GM18867 (cell line): ENCODE data around the gene FAM193B.
A peak's percentile ranks its signal among the peaks of the same experiment; 100 is the strongest.

Experiments
- ATAC-seq: cut with Tn5 transposase; IDR thresholded peaks from one replicate; pipeline ENCODE4 v1.9.1; 2021; ENCODE audit warnings: mild to moderate bottlenecking, moderate library complexity; ENCODE audit not compliant: unreplicated experiment

FAM193B gene

DNA sequence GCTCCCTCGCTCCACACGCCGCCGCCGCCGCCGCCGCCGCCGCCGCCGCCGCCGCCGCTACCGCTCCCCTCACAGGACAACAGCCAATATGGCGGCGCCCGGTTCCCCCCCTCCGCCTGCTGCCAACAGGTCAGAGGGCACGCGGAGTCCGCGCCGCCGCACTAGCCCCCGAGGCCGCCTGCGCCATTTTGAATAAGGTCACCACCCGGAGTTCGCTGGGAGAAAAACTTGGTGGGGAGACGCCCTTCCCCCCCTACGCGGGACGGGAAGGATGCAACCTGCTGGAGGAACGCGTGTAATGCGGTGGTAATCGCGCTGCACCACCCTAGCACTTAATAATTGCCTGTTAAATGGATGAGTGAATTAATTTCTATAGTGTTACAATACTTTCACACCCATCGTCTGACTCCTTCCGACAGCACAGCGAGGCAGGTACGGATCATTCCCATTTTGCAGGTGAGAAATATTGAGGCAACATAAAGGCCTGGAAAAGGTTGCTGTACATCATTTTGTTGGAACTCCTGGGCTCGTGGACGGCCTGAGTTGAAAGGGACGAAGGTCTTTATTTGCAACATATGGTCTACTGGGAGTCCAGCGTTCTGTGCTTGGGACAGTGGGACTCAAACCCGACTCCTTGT lies at the start of gene FAM193B:
Gene FAM193B (minus strand): TSS at position 90 of the 638 bp plus-strand sequence. CDS start 105 bp downstream, outside the sequence.
- ATAC-seq = peak; percentile 83

DNA sequence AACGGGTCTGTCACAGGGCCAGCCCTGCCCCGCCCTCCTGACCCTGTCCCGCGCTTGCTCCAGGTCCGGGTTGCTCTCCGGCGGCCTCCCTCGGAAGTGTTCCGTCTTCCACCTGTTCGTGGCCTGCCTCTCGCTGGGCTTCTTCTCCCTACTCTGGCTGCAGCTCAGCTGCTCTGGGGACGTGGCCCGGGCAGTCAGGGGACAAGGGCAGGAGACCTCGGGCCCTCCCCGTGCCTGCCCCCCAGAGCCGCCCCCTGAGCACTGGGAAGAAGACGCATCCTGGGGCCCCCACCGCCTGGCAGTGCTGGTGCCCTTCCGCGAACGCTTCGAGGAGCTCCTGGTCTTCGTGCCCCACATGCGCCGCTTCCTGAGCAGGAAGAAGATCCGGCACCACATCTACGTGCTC lies 49.8 kb upstream of the FAM193B start:
- no peak for ATAC-seq

DNA sequence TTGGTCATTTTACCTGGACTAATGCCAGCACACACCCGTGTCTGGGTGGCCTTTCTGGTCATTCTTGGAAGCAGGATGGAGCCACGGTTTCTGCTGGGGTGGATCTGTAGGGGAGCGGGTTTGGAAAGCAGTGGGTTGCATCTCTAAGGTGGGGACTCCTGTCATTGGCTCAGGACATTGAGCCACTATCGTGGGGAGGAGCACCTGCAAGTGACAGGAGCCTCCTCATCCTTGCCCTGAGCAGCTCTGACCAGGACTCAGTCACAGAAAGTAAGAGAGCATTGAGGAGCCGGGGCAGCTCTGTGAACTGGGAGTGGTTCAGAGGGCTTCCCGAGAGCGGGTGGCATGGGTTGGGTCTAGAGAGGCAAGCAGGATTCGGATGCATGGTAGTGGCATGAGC lies 49.3 kb upstream of the FAM193B start:
- no peak for ATAC-seq

- ATAC-seq = no peak
Observed at GRCh38 chr5:177602458-177602830, 48.1 kb upstream of the FAM193B start.

DNA sequence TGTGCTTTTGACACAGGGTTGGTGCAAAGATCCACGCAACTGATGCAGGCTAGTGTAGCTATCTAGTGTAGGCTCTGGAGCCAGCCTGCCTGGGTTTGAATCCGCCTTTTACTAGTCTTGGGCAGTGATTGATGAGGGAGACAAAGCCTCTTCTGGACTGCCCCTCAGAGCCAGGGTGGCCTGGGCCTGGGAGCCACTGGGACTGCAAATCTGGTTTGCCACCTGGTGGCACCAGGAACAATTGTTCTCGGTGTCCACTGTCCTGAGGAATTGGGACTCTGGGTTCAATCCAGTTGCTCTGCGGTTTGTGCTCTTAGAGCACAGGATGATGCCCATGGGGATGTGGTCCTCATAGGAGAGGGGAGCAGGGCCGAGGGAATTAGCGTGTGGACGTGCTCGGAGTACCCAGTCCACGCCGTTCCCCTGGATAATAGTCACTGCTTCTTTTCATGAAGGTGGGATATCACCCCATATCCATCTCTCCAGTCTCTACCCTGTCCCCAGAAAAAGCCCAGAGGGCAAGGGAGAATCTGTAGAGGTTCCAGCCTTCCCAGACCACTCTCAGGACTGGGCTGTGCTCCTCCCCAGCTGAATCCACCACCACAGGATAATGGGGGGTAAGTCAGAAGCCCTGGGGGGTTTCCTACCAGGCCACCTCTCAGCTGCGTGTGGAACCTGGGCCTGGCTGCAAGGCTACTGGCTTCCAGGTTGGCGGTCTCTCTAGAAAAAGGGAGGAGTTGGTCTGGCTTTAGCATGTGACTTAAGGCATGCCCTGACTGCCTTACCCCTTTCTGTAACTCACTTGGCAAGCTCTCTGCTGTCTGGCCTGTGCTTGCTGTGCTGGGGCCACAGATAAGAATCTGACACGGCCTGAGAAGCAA lies 47.5 kb upstream of the FAM193B start:
- ATAC-seq = no peak

- ATAC-seq = no peak
Observed at GRCh38 chr5:177601126-177601525, 46.8 kb upstream of the FAM193B start.

DNA sequence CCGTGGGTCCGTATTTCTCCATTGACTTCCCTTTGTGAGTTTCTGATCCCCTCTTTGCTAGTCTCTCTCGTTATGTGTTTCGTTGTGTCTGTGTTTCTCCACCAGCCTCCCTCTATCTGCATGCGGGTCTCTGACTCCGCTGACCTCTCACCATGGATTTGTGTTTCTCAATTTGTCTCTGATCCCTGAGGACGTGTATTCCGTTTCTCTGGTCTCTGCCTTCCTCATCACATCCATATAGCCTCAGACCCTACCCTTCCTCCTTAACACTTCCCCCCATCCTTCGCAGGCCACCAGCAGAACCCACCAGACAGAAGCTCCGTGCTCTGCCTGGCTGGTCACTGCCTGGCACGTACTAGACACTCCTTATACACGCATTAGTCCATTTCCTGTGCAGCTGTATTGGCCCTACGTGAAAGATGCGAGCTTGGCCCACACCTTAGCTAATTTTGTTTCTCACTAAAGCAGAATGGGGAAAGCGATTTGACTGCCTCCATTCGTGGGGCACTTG lies 46.2 kb upstream of the FAM193B start:
- no peak for ATAC-seq

GRCh38 chr5:177599731-177600507 lies 45.6 kb upstream of the FAM193B start, which contains the start of gene B4GALT7:
TSS of gene B4GALT7 (plus strand) at chr5:177600132. CDS start at chr5:177600211, 79 bp downstream.
- peak; percentile 82 for ATAC-seq

GRCh38 chr5:177598477-177598876 lies 44.1 kb upstream of the FAM193B start:
- no peak for ATAC-seq

DNA sequence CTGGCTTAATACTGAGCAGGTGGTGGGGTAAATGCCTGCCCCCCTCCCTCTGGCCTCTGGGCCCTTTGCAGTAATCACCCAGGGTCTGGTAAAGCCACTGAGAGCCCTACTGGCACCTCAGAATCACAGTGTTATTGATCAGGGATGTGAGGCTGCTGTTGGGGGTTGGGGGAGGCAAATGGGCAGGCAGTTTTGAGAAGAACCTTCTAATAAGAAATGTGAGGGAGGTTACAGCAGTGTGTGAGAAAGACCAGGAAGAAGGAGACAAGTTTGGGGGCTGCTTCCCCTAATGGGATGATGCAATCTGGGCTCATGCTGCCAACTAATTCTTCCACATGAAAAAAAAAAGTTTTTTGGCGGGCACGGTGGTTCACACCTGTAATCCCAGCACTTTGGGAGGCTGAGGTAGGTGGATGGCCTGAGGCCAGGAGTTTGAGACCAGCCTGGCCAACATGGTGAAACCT lies 42.4 kb upstream of the FAM193B start:
- ATAC-seq = no peak

GRCh38 chr5:177595991-177596774 lies 41.8 kb upstream of the FAM193B start:
- ATAC-seq = no peak

DNA sequence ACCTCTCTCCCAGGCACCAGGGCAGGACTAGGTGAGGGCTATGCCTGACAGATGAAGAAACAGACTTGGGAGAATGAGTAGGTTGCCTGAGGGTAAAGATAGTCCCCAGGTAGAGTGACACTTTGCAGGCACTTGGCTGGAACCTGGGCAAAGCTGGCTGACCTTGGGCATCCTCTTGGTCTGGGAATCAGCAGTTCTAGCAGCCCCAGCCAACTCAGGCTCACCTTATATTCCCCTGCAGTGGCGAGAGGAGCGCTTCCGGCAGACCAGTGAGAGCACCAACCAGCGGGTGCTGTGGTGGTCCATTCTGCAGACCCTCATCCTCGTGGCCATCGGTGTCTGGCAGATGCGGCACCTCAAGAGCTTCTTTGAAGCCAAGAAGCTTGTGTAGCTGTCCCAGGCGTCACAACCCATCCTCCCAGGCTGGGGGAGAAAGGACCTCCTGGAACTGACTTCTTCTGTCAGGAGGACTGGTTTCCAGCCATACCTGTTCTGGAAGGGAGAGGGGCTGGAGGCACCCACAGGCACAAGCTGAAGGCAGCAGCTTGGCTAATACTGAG lies 40.7 kb upstream of the FAM193B start:
- no peak for ATAC-seq

- ATAC-seq = no peak
Observed at GRCh38 chr5:177594071-177594470, 39.7 kb upstream of the FAM193B start.

- no peak for ATAC-seq
Observed at GRCh38 chr5:177593511-177593910, 39.1 kb upstream of the FAM193B start.

- no peak for ATAC-seq
Observed at GRCh38 chr5:177592905-177593304, 38.5 kb upstream of the FAM193B start.

GRCh38 chr5:177592010-177592834 lies 37.9 kb upstream of the FAM193B start, which contains the start of gene TMED9:
TSS of gene TMED9 (plus strand) at chr5:177592203. CDS start at chr5:177592215, 12 bp downstream.
- peak; percentile 93 for ATAC-seq

GRCh38 chr5:177591690-177592009 lies 37.3 kb upstream of the FAM193B start:
- no peak for ATAC-seq

- no peak for ATAC-seq
Observed at GRCh38 chr5:177590406-177590805, 36.0 kb upstream of the FAM193B start.

- ATAC-seq = no peak
Observed at GRCh38 chr5:177588413-177588909, 34.1 kb upstream of the FAM193B start.
